T-cell (primary cell): Measurements from ENCODE around the gene PDE4DIP. TPM values are rescaled to one million over a fixed set of nuclear protein-coding genes. Genes with fewer than 3 reads are reported as not detected.
"Not testable (repeated sequence)": the region's sequence is repeated elsewhere in the genome, so short reads cannot be mapped to it uniquely, and the experiment has no call there.

Source experiments
- ATAC-seq, 4 experiments: fragments of 200-7000 bp in 3 of 4; fragments of 150-1000 bp in 1 of 4; cut with Tn5 transposase; replicated peaks in 1 of 4; 1 replicate in 3 of 4; 2 replicates in 1 of 4; pipeline ENCODE4 v1.10.0; 2021; ENCODE audit warnings: moderate library complexity in 3 of 4, mild to moderate bottlenecking in 2 of 4, moderate number of reproducible peaks in 1 of 4
- CTCF ChIA-PET, 2 donors: fragments of 300-600 bp; sonication (Branson Sonifier 250); formaldehyde crosslinking; loops; one replicate each; lab custom pipeline; 2022; ENCODE audit warnings: antibody characterized with exemption in 2 of 2; lab: Charles Lee
- POLR2A ChIA-PET, 2 donors: fragments of 300-600 bp; sonication (Branson Sonifier 250); formaldehyde crosslinking; loops; one replicate each; lab custom pipeline; 2022; ENCODE audit warnings: antibody characterized with exemption in 2 of 2; lab: Charles Lee
- DNase-seq, 35 experiments: peaks; one replicate each; pipeline versions ENCODE4 v3.0.0 to v3.0.0-alpha.2; 2013 to 2023
- H3K27ac ChIP-seq: one replicate; pipeline ENCODE4 v1.5.1; 2013; ENCODE audit warnings: low read length
- H3K27me3 ChIP-seq, 2 experiments: replicated peaks in 1 of 2; 1 replicate in 1 of 2; 2 replicates in 1 of 2; pipeline versions ENCODE4 v1.6.1 to v1.7.0; 2013; ENCODE audit warnings: low read length in 1 of 2, mixed read lengths in 1 of 2; ENCODE audit not compliant: control insufficient read depth in 2 of 2, insufficient read depth in 2 of 2; ENCODE audit errors: extremely low read depth in 1 of 2
- H3K36me3 ChIP-seq, 2 donors: 1 replicate in 1 of 2; 2 replicates in 1 of 2; pipeline versions ENCODE4 v1.6.1 to v1.7.0; 2013; ENCODE audit warnings: low read length in 1 of 2; ENCODE audit not compliant: control insufficient read depth in 2 of 2, insufficient read depth in 1 of 2; ENCODE audit errors: extremely low read depth in 1 of 2
- H3K4me1 ChIP-seq, 2 experiments: 1 replicate in 1 of 2; 2 replicates in 1 of 2; pipeline versions ENCODE4 v1.6.1 to v1.7.0; 2013; ENCODE audit warnings: low read length in 2 of 2, mixed read lengths in 1 of 2; ENCODE audit not compliant: insufficient read depth in 2 of 2, control insufficient read depth in 1 of 2; ENCODE audit errors: extremely low read depth in 1 of 2
- H3K4me3 ChIP-seq, 2 donors: 1 replicate in 1 of 2; 2 replicates in 1 of 2; pipeline versions ENCODE4 v1.5.1 to v1.7.0; 2013; ENCODE audit warnings: mild to moderate bottlenecking in 2 of 2, low read length in 1 of 2, moderate library complexity in 1 of 2; ENCODE audit not compliant: control insufficient read depth in 1 of 2; ENCODE audit errors: extremely low read depth in 1 of 2
- H3K9me3 ChIP-seq: 2 replicates; pipeline ENCODE4 v1.7.0; 2013
- H3K27ac Mint-ChIP-seq, 2 donors: one replicate each; pipeline ENCODE4 v1.8.0; 2020 to 2021; ENCODE audit warnings: mild to moderate bottlenecking in 2 of 2, mixed read lengths in 2 of 2
- H3K27me3 Mint-ChIP-seq, 2 donors: one replicate each; pipeline ENCODE4 v1.8.0; 2021 to 2022; ENCODE audit warnings: mixed read lengths in 2 of 2
- H3K36me3 Mint-ChIP-seq: one replicate; pipeline ENCODE4 v1.8.0; 2021; ENCODE audit warnings: mixed read lengths
- H3K4me1 Mint-ChIP-seq, 3 donors: one replicate each; pipeline ENCODE4 v1.8.0; 2020 to 2022; ENCODE audit warnings: mixed read lengths in 3 of 3, mild to moderate bottlenecking in 1 of 3
- H3K4me3 Mint-ChIP-seq, 3 donors: one replicate each; pipeline ENCODE4 v1.8.0; 2020 to 2022; ENCODE audit warnings: mild to moderate bottlenecking in 3 of 3, mixed read lengths in 3 of 3, moderate library complexity in 3 of 3
- H3K9me3 Mint-ChIP-seq, 3 donors: one replicate each; pipeline ENCODE4 v1.8.0; 2020 to 2022; ENCODE audit warnings: mixed read lengths in 3 of 3
- WGBS: methylation state at CpG from one replicate; pipeline ENCODE4 v1.1.5; 2013; ENCODE audit warnings: missing lambda C conversion rate; ENCODE audit not compliant: insufficient coverage; 5-methylcytosine and 5-hydroxymethylcytosine counted together
- total RNA-seq, 35 experiments: library from RNA in 6 of 35; stranded (reverse) in 6 of 35; fragments of 120-200 nt in 1 of 35; gene quantifications; one replicate each; pipeline versions ENCODE4 v1.2.1 to v1.2.4 and lab custom pipeline; 2013 to 2026

PDE4DIP gene
- total RNA-seq, 5 donors from 2014 or later (not counting 1 experiment from before 2014, with no cell fraction given), result 37.0 to 98.1 (median 71.7) TPM

GRCh38 chr1:148916695-148917348 lies 72.6 kb downstream of the PDE4DIP start:
- WGBS, result no CpG with 5 or more reads among the region's 4 CpGs
- H3K9me3 Mint-ChIP-seq, H3K36me3 ChIP-seq, ATAC-seq, H3K4me3 Mint-ChIP-seq, CTCF ChIA-PET, POLR2A ChIA-PET, H3K36me3 Mint-ChIP-seq, H3K27me3 Mint-ChIP-seq, H3K27ac Mint-ChIP-seq, H3K27me3 ChIP-seq, H3K9me3 ChIP-seq, H3K4me1 ChIP-seq, DNase-seq, H3K27ac ChIP-seq, H3K4me1 Mint-ChIP-seq, H3K4me3 ChIP-seq: not testable (repeated sequence)

GRCh38 chr1:148918836-148919447 lies 74.7 kb downstream of the PDE4DIP start:
- H3K27ac ChIP-seq, H3K4me1 Mint-ChIP-seq, POLR2A ChIA-PET, H3K36me3 ChIP-seq, CTCF ChIA-PET, H3K27ac Mint-ChIP-seq, H3K4me1 ChIP-seq, H3K9me3 Mint-ChIP-seq, H3K4me3 ChIP-seq, H3K27me3 Mint-ChIP-seq, H3K9me3 ChIP-seq, DNase-seq, H3K4me3 Mint-ChIP-seq, H3K27me3 ChIP-seq, ATAC-seq, H3K36me3 Mint-ChIP-seq: not testable (repeated sequence)
- no CpG with 5 or more reads among the region's 3 CpGs for WGBS

- H3K27me3 Mint-ChIP-seq, DNase-seq, ATAC-seq, H3K9me3 Mint-ChIP-seq, H3K4me3 ChIP-seq, H3K4me1 Mint-ChIP-seq, H3K36me3 Mint-ChIP-seq, H3K27me3 ChIP-seq, H3K4me1 ChIP-seq, H3K36me3 ChIP-seq, H3K4me3 Mint-ChIP-seq, CTCF ChIA-PET, H3K9me3 ChIP-seq, H3K27ac Mint-ChIP-seq, H3K27ac ChIP-seq, POLR2A ChIA-PET: not testable (repeated sequence)
- no CpG with 5 or more reads among the region's 1 CpG for WGBS
Observed at GRCh38 chr1:148921047-148921446, 76.8 kb downstream of the PDE4DIP start.

GRCh38 chr1:148923798-148924197 lies 79.6 kb downstream of the PDE4DIP start:
- H3K27ac Mint-ChIP-seq, H3K9me3 ChIP-seq, H3K4me3 Mint-ChIP-seq, POLR2A ChIA-PET, H3K27me3 ChIP-seq, H3K36me3 ChIP-seq, H3K9me3 Mint-ChIP-seq, H3K4me3 ChIP-seq, H3K27ac ChIP-seq, H3K27me3 Mint-ChIP-seq, CTCF ChIA-PET, H3K4me1 ChIP-seq, H3K4me1 Mint-ChIP-seq, H3K36me3 Mint-ChIP-seq, DNase-seq, ATAC-seq: not testable (repeated sequence)
- no CpG with 5 or more reads among the region's 3 CpGs for WGBS

- H3K9me3 ChIP-seq, POLR2A ChIA-PET, H3K4me3 Mint-ChIP-seq, H3K4me1 ChIP-seq, H3K9me3 Mint-ChIP-seq, H3K27me3 ChIP-seq, H3K27me3 Mint-ChIP-seq, ATAC-seq, H3K36me3 Mint-ChIP-seq, H3K27ac ChIP-seq, CTCF ChIA-PET, H3K4me3 ChIP-seq, H3K27ac Mint-ChIP-seq, H3K36me3 ChIP-seq, DNase-seq, H3K4me1 Mint-ChIP-seq: not testable (repeated sequence)
- no CpG with 5 or more reads among the region's 1 CpG for WGBS
Observed at GRCh38 chr1:148927645-148928044, 83.4 kb downstream of the PDE4DIP start.

GRCh38 chr1:148929253-148929652 lies 85.0 kb downstream of the PDE4DIP start:
- H3K4me3 ChIP-seq, H3K36me3 ChIP-seq, H3K9me3 ChIP-seq, H3K27ac Mint-ChIP-seq, H3K27me3 ChIP-seq, ATAC-seq, POLR2A ChIA-PET, DNase-seq, H3K27ac ChIP-seq, H3K27me3 Mint-ChIP-seq, CTCF ChIA-PET, H3K4me1 Mint-ChIP-seq, H3K4me3 Mint-ChIP-seq, H3K9me3 Mint-ChIP-seq, H3K4me1 ChIP-seq, H3K36me3 Mint-ChIP-seq: not testable (repeated sequence)
